PC-3 (cell line): Measurements from ENCODE around the gene GCA.

Experiments
- EZH2 ChIP-seq: fragments of 300-600 bp; sonication (generic); IDR thresholded peaks from one replicate; pipeline ENCODE4 v1.6.1; 2017; ENCODE audit warnings: antibody characterized with exemption, mild to moderate bottlenecking, low read length; ENCODE audit not compliant: unreplicated experiment
- TF ChIP-seq, protein P1 (sequence below): fragments of 300-600 bp; sonication (generic); conservative IDR thresholded peaks from 2 replicates; pipeline ENCODE4 v1.5.1; 2017; ENCODE audit warnings: antibody characterized with exemption, low read depth, mild to moderate bottlenecking, low read length

DNA sequence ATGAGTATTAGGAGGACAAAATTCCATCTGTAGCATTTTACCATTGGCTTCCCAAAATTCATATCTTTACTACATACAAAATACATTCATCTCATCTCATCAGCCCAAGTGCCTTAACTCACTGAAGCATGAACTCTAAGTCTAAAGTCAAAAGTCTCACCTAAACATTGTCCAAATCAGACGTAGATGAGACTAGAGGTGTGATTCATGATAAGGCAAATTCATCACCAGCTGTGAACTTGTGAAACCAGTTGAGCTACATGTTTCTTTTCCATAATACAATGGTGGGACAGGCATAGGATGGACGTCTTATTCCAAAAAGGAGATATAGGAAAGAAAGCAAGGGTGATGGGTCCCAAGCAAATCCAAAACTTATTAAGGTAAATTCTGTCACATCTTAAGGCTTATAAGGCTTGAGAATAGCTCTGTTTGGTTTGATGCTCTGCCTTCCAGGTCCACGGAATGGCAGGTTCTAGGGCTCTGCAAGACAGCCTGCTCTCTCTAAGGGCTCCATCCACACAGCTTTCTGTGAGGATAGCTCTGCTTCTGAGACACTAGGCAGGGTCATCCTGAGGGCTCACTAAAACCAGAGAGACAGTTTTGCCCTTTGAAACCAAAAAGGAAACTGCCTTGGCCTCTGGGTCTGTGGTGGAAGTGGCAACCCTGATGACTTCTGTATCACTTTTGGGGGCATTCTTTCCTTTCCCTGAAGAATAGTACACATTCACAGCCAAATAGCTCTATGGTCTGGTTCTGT is 35.0 kb upstream of the GCA start:
- TF ChIP-seq, protein P1, sequence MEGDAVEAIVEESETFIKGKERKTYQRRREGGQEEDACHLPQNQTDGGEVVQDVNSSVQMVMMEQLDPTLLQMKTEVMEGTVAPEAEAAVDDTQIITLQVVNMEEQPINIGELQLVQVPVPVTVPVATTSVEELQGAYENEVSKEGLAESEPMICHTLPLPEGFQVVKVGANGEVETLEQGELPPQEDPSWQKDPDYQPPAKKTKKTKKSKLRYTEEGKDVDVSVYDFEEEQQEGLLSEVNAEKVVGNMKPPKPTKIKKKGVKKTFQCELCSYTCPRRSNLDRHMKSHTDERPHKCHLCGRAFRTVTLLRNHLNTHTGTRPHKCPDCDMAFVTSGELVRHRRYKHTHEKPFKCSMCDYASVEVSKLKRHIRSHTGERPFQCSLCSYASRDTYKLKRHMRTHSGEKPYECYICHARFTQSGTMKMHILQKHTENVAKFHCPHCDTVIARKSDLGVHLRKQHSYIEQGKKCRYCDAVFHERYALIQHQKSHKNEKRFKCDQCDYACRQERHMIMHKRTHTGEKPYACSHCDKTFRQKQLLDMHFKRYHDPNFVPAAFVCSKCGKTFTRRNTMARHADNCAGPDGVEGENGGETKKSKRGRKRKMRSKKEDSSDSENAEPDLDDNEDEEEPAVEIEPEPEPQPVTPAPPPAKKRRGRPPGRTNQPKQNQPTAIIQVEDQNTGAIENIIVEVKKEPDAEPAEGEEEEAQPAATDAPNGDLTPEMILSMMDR, result no peak
- no peak for TF ChIP-seq EZH2
